ENCODE measurements around the gene PGPEP1. TPM values are rescaled to one million over a fixed set of nuclear protein-coding genes. Genes with fewer than 3 reads are reported as not detected.

The PGPEP1 gene
- total RNA-seq, 2 experiments from 2014 or later, result 20.0 to 20.9 TPM

- Mint-ChIP-seq H3K9me3 (ENCODE audit: low read depth) (no peaks in the 10 kb centered on the region), H3K36me3 (ENCODE audit: low read depth) (peaks cover 47% of the 10 kb centered on the region), H3K27ac (no peak overlapping the region), H3K4me3 (no peak overlapping the region), H3K4me1 (peaks cover 40% of the 10 kb centered on the region), H3K27me3 (no peaks in the 10 kb centered on the region)
- ATAC-seq (no peak), DNase-seq (no peak)
- intact Hi-C loops (cut with DNase I, micrococcal nuclease), result no loop called here
- ChIA-PET CTCF (interaction anchor here (0.9 kb wide), 1 partner anchor 29 kb away, joined by 3 read pairs; no protein-coding TSS in a partner anchor), POLR2A (interaction anchor here (1.0 kb wide), 2 partner anchors 13 to 29 kb away, joined by 3 to 5 read pairs; no protein-coding TSS in a partner anchor)
These were observed 32.1 kb upstream of the PGPEP1 start for GRCh38 chr19:18308051-18308947.

GRCh38 chr19:18308948-18309325 lies 31.5 kb upstream of the PGPEP1 start:
- intact Hi-C loops (cut with DNase I, micrococcal nuclease), result no loop called here
- POLR2A ChIA-PET, result interaction anchor here (1.0 kb wide), 1 partner anchor 29 kb away, joined by 3 read pairs; no protein-coding TSS in a partner anchor
- no peak for DNase-seq
- peaks cover 47% of the 10 kb centered on the region for H3K36me3 Mint-ChIP-seq (ENCODE audit: low read depth)
- no peak overlapping the region for H3K4me3 Mint-ChIP-seq
- CTCF ChIA-PET, result interaction anchor here (0.9 kb wide), 1 partner anchor 30 kb away, joined by 3 read pairs; no protein-coding TSS in a partner anchor
- peaks cover 36% of the 10 kb centered on the region for H3K4me1 Mint-ChIP-seq
- no peak for ATAC-seq
- H3K9me3 Mint-ChIP-seq (ENCODE audit: low read depth), result no peaks in the 10 kb centered on the region
- no peak overlapping the region for H3K27ac Mint-ChIP-seq
- H3K27me3 Mint-ChIP-seq, result no peaks in the 10 kb centered on the region

- DNase-seq, result no peak
- H3K4me3 Mint-ChIP-seq, result no peak overlapping the region
- H3K4me1 Mint-ChIP-seq, result peaks cover 37% of the 10 kb centered on the region
- no peaks in the 10 kb centered on the region for H3K9me3 Mint-ChIP-seq (ENCODE audit: low read depth)
- no peak overlapping the region for H3K27ac Mint-ChIP-seq
- no peak for ATAC-seq
- intact Hi-C loops (cut with DNase I, micrococcal nuclease), result no loop called here
- CTCF ChIA-PET, result interaction anchor here (0.6 to 1.0 kb wide), 2 partner anchors 19 to 31 kb away, joined by 3 read pairs; no protein-coding TSS in a partner anchor
- peaks cover 49% of the 10 kb centered on the region for H3K36me3 Mint-ChIP-seq (ENCODE audit: low read depth)
- POLR2A ChIA-PET, result interaction anchor here (1.0 kb wide), 1 partner anchor 30 kb away, joined by 3 read pairs; no protein-coding TSS in a partner anchor
- H3K27me3 Mint-ChIP-seq, result no peaks in the 10 kb centered on the region
These were observed 30.8 kb upstream of the PGPEP1 start for GRCh38 chr19:18309525-18310064.

GRCh38 chr19:18310118-18310909 lies 30.1 kb upstream of the PGPEP1 start:
- ChIA-PET POLR2A (interaction anchor here (0.8 kb wide), 1 partner anchor 30 kb away, joined by 4 read pairs; no protein-coding TSS in a partner anchor), CTCF (interaction anchor here (0.6 to 1.0 kb wide), 2 partner anchors 19 to 32 kb away, joined by 3 read pairs; no protein-coding TSS in a partner anchor)
- Mint-ChIP-seq H3K9me3 (ENCODE audit: low read depth) (no peaks in the 10 kb centered on the region), H3K4me1 (peaks cover 32% of the 10 kb centered on the region), H3K4me3 (no peak overlapping the region), H3K36me3 (ENCODE audit: low read depth) (peaks cover 45% of the 10 kb centered on the region), H3K27me3 (no peaks in the 10 kb centered on the region), H3K27ac (no peak overlapping the region)
- intact Hi-C loops (cut with DNase I, micrococcal nuclease), result no loop called here
- ATAC-seq, result no peak
- no peak for DNase-seq

GRCh38 chr19:18310966-18311365 lies 29.4 kb upstream of the PGPEP1 start:
- DNase-seq (no peak), ATAC-seq (no peak)
- H3K9me3 Mint-ChIP-seq (ENCODE audit: low read depth), result no peaks in the 10 kb centered on the region
- intact Hi-C loops (cut with DNase I, micrococcal nuclease), result no loop called here
- H3K4me1 Mint-ChIP-seq, result peaks cover 26% of the 10 kb centered on the region
- peaks cover 46% of the 10 kb centered on the region for H3K36me3 Mint-ChIP-seq (ENCODE audit: low read depth)
- ChIA-PET CTCF (no interaction called here), POLR2A (interaction anchor here (0.8 kb wide), 1 partner anchor 31 kb away, joined by 4 read pairs; no protein-coding TSS in a partner anchor)
- H3K4me3 Mint-ChIP-seq, result no peak overlapping the region
- H3K27me3 Mint-ChIP-seq, result no peaks in the 10 kb centered on the region
- no peak overlapping the region for H3K27ac Mint-ChIP-seq

- no peaks in the 10 kb centered on the region for H3K27me3 Mint-ChIP-seq
- H3K36me3 Mint-ChIP-seq (ENCODE audit: low read depth), result peaks cover 46% of the 10 kb centered on the region
These were observed 28.8 kb upstream of the PGPEP1 start for GRCh38 chr19:18311502-18312091.

GRCh38 chr19:18312092-18312534 lies 28.3 kb upstream of the PGPEP1 start:
- ATAC-seq (no peak), DNase-seq (no peak)
- Mint-ChIP-seq H3K27ac (peak overlapping the region; percentile 33), H3K9me3 (ENCODE audit: low read depth) (no peaks in the 10 kb centered on the region), H3K4me1 (peaks cover 19% of the 10 kb centered on the region), H3K4me3 (no peak overlapping the region), H3K36me3 (ENCODE audit: low read depth) (peaks cover 43% of the 10 kb centered on the region), H3K27me3 (no peaks in the 10 kb centered on the region)
- CTCF ChIA-PET, result no interaction called here
- POLR2A ChIA-PET, result no interaction called here
- intact Hi-C loops (cut with DNase I, micrococcal nuclease), result no loop called here

More at GRCh38 chr19:18311502-18312091, 28.8 kb upstream of the PGPEP1 start:
- Mint-ChIP-seq H3K27ac (no peak overlapping the region), H3K4me3 (no peak overlapping the region), H3K4me1 (peaks cover 23% of the 10 kb centered on the region), H3K9me3 (ENCODE audit: low read depth) (no peaks in the 10 kb centered on the region)
- ATAC-seq (no peak), DNase-seq (no peak)
- ChIA-PET CTCF (no interaction called here), POLR2A (no interaction called here)
- intact Hi-C loops (cut with DNase I, micrococcal nuclease), result no loop called here

GRCh38 chr19:18313398-18313797 lies 27.0 kb upstream of the PGPEP1 start:
- ChIA-PET CTCF (interaction anchor here (1.8 kb wide), 1 partner anchor 34 kb away, joined by 7 read pairs; no protein-coding TSS in a partner anchor), POLR2A (interaction anchor here (0.9 kb wide), 1 partner anchor 9 kb away, joined by 3 read pairs; no protein-coding TSS in a partner anchor)
- intact Hi-C loops (cut with DNase I, micrococcal nuclease), result no loop called here
- Mint-ChIP-seq H3K27me3 (no peaks in the 10 kb centered on the region), H3K9me3 (ENCODE audit: low read depth) (no peaks in the 10 kb centered on the region), H3K36me3 (ENCODE audit: low read depth) (peaks cover 38% of the 10 kb centered on the region), H3K27ac (no peak overlapping the region), H3K4me3 (no peak overlapping the region), H3K4me1 (peaks cover 19% of the 10 kb centered on the region)
- DNase-seq (no peak), ATAC-seq (no peak)

- ChIA-PET POLR2A (interaction anchor here (1.1 to 3.6 kb wide), 4 partner anchors 10 to 38 kb away, joined by 6 to 38 read pairs (median 8); partner anchors contain the start of gene JUND), CTCF (interaction anchor here (0.6 to 8.8 kb wide), 8 partner anchors 8 to 167 kb away, joined by 3 to 183 read pairs (median 5); partner anchors contain the start of genes IQCN and JUND)
- H3K9me3 Mint-ChIP-seq (ENCODE audit: low read depth), result no peaks in the 10 kb centered on the region
- peak overlapping the region; percentile 67 for H3K4me3 Mint-ChIP-seq
- peaks cover 53% of the 10 kb centered on the region for H3K4me1 Mint-ChIP-seq
- DNase-seq (peak; percentile 75), ATAC-seq (peak; percentile 60)
- peaks cover 56% of the 10 kb centered on the region for H3K36me3 Mint-ChIP-seq (ENCODE audit: low read depth)
- peak overlapping the region; percentile 94 for H3K27ac Mint-ChIP-seq
- intact Hi-C loops (cut with DNase I, micrococcal nuclease), result loop anchor here (1.0 kb wide), 2 partner anchors 13 to 14 kb away; no protein-coding TSS in a partner anchor
- no peaks in the 10 kb centered on the region for H3K27me3 Mint-ChIP-seq
These were observed 22.2 kb upstream of the PGPEP1 start for GRCh38 chr19:18317961-18318800.

All from activated CD4-positive, alpha-beta T cell treated with anti-CD3 and anti-CD28 coated beads for 36 hours (primary cell).